Ishikawa (cell line): ENCODE data around the gene ACTR1A.

ENCODE experiments used
- CEBPB ChIP-seq: IDR thresholded peaks from 2 replicates; pipeline ENCODE4 v1.6.1; 2012
- EGR1 ChIP-seq: IDR thresholded peaks from 2 replicates; pipeline ENCODE4 v1.6.1; 2012
- EP300 ChIP-seq: IDR thresholded peaks from 2 replicates; pipeline ENCODE4 v1.6.1; 2012; ENCODE audit warnings: borderline replicate concordance
- FOXM1 ChIP-seq: IDR thresholded peaks from 2 replicates; pipeline ENCODE4 v1.6.1; 2012; ENCODE audit warnings: low read depth, borderline replicate concordance
- MAX ChIP-seq: IDR thresholded peaks from 2 replicates; pipeline ENCODE4 v1.6.1; 2012
- RAD21 ChIP-seq: IDR thresholded peaks from 2 replicates; pipeline ENCODE4 v1.6.1; 2012; ENCODE audit warnings: low read depth
- REST ChIP-seq: IDR thresholded peaks from 2 replicates; pipeline ENCODE4 v1.6.1; 2012; ENCODE audit warnings: low read depth, mild to moderate bottlenecking
- TAF1 ChIP-seq: IDR thresholded peaks from 2 replicates; pipeline ENCODE4 v1.6.1; 2012; ENCODE audit warnings: low read depth, mild to moderate bottlenecking
- TCF12 ChIP-seq: IDR thresholded peaks from 2 replicates; pipeline ENCODE4 v1.6.1; 2012; ENCODE audit warnings: low read depth
- TEAD4 ChIP-seq: IDR thresholded peaks from 2 replicates; pipeline ENCODE4 v1.6.1; 2012
- USF1 ChIP-seq: IDR thresholded peaks from 2 replicates; pipeline ENCODE4 v1.6.1; 2012
- YY1 ChIP-seq: IDR thresholded peaks from 2 replicates; pipeline ENCODE4 v1.6.1; 2012; ENCODE audit warnings: low read depth
- ZBTB7A ChIP-seq: IDR thresholded peaks from 2 replicates; pipeline ENCODE4 v1.6.1; 2012; ENCODE audit warnings: low read depth

GRCh38 chr10:102540023-102540422 lies 37.5 kb upstream of the ACTR1A start:
- TF ChIP-seq TEAD4 (no peak), FOXM1 (no peak), REST (no peak), RAD21 (peak; percentile 36), CEBPB (no peak), TCF12 (no peak), YY1 (no peak), EGR1 (no peak), TAF1 (no peak), EP300 (no peak), USF1 (no peak), MAX (no peak), ZBTB7A (no peak)
